HG02763 (cell line): ENCODE measurements around the gene SLC9A4.

Experiments used
- ATAC-seq: cut with Tn5 transposase; IDR thresholded peaks from one replicate; pipeline ENCODE4 v1.9.1; 2021; ENCODE audit warnings: mild to moderate bottlenecking, moderate library complexity; ENCODE audit not compliant: unreplicated experiment

The SLC9A4 gene

DNA sequence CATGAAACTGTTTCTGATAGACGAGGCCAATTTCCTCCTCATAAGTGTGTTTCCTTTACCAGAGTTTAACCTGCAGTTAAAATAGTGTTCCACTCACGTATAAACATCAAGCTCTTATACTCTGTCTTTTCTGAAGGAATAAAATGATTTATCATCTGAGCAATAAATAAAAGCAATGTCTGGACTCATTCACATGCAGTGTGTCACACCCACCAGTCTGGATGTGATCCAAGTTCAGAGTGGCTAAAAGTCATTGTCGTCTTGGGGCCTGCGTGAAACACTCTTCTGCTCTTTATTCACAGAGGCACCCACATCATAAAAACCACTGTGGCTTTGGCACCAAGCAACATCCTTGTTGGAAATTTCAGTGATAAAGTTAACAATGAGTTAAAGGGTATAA lies 19.5 kb upstream of the SLC9A4 start:
- no peak for ATAC-seq

- ATAC-seq = no peak
Measured at GRCh38 chr2:102455061-102455670, 17.9 kb upstream of the SLC9A4 start.

- ATAC-seq = no peak
Measured at GRCh38 chr2:102460467-102460866, 12.6 kb upstream of the SLC9A4 start.

- no peak for ATAC-seq
Measured at GRCh38 chr2:102461188-102461587, 11.8 kb upstream of the SLC9A4 start.

GRCh38 chr2:102463160-102463559 lies 9.9 kb upstream of the SLC9A4 start:
- no peak for ATAC-seq

DNA sequence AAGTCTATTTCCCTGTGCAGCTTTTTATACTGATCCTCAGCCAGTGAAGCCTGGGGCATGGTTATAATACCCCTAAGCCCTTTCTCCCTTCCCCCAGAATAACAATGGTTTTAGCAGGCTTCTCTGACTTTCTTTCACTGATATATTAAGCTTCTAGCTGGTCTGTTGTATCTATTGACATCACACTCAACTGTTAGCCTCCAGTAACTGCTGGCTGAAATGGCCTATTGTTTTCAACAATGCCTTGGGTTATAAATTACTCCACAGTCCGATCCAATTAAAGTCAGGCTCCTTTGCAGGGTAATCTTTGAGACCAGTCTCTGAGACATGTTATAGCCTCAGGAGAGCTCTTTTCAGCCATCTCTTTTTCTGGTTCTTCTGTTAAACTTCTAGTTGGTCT lies 2.9 kb upstream of the SLC9A4 start:
- no peak for ATAC-seq

DNA sequence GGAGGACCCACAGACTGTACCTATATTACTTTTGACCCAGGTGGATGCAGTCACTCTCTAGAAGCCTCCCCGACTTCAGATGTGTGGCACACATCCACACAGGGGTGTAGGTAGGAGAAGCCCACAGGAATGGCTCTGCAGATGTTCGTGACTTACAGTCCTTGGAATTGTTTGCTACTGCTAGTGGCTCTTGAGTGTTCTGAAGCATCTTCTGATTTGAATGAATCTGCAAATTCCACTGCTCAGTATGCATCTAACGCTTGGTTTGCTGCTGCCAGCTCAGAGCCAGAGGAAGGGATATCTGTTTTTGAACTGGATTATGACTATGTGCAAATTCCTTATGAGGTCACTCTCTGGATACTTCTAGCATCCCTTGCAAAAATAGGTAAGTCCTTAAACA lies 605 bp downstream of the SLC9A4 start:
- no peak for ATAC-seq

DNA sequence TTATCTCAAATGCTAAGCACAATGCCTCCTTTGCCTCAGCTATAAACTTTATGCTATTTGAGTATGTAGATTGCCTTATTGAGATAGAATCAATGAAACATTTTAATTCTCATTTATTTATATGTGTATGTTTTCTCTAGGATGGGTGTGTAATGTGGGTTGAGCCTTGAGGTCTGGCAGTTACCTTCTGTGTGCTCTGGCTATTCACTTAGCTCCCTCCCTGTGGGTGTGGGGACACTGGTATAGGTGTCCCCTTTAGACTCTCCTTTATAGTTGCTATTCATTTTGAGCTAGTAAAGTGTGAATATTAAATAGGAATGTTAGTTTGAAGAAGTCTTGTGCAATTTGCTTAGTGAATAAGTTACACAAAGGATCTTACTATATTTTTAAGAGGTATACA lies 1.8 kb downstream of the SLC9A4 start:
- no peak for ATAC-seq

GRCh38 chr2:102478686-102479470 lies 5.9 kb downstream of the SLC9A4 start:
- ATAC-seq = no peak

DNA sequence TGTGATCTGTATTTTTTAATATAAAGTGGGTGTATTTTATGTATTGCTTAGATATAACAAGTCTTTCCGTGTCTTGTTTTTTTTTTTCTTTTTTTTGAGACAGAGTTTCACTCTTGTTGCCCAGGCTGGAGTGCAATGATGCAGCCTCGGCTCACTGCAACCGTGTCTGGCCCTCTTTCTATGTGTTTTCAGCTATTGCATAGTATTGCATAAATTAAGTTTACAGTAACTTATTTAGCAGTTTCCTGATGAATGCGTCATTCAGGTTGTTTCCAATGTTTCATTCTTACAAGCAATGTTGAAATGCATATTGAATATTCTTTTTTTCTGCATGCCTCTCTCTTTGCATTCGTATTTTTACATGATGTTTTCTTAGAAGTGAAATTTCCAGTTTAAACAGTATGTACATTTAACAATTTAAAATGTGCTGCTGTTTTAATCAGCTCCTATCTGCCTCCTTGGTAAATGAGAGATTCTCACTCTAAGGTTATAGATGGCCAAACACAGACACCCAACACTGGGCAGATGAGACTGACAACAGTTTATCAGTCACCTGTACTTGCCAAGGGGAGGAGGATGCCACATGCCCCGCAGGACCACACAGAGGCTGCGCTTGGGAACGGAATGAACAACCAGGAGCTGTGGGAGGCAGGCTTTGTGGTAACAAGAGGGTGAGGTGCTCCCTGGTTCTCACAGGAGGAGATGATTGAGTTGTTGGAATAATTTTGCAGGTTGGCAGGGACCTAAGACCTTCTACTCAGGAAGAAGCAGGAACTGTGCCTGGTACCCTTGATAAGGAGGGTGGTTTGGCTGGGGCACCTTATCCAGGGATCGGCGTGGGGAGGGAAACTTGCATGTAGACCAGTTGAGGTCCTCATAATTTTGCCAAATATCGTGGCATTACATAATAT lies 7.5 kb downstream of the SLC9A4 start:
- ATAC-seq = no peak

DNA sequence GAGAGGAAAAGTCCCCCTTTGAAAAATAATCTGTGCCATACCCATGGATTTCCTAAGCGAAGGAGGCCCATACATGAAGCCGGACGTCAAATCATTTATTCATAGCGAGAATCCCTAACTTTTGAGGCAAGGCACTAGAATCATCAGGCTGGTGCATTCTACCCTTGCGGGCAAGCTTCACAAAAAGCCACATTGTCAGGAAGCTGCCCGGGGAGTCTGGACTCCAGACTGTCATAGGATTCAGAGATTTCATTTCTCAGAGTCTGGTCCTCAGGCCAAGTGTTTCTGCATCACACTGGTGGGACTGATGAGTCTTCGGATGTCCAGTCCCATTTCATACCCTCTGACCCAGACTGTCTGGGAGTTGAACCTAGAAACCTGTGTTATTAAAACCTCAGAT lies 8.9 kb downstream of the SLC9A4 start:
- no peak for ATAC-seq

GRCh38 chr2:102483086-102483485 lies 10.1 kb downstream of the SLC9A4 start:
- ATAC-seq = no peak

DNA sequence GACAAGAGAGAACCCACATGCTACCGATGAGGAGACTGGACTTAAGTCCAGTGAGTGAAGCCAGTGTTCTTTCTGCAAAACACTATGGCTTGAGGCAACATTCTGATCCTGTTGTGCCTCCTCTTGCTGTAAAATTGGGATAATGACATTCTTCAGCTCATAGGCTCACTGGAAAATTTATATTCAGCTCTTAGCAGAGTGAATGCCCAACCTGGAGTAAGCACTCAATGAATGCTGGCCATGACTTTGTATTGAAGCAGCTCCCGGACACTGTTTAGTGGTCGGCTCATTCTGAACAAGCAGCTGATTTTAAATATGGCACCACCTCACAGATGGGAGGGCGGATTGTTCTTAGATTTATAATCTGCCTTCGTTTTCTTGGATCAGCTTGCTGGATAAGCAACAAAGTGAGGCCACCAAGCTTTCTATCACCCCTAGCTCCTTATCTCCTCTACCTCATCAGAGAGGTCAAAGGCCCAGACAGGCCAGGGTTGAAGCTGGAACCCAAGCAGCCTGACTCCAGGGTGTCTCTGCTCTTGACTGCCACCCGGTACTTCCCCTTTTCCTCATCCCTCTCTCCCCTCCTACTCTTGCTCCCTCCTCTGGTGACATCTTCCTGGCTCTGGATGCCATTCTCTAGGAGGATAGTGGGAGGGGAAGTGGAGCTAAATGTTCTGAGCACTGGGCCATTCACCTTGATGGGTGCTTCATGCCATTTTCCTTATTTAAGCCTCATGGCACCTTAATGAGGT lies 11.5 kb downstream of the SLC9A4 start:
- ATAC-seq = no peak

GRCh38 chr2:102485147-102485785 lies 12.2 kb downstream of the SLC9A4 start:
- ATAC-seq = no peak

DNA sequence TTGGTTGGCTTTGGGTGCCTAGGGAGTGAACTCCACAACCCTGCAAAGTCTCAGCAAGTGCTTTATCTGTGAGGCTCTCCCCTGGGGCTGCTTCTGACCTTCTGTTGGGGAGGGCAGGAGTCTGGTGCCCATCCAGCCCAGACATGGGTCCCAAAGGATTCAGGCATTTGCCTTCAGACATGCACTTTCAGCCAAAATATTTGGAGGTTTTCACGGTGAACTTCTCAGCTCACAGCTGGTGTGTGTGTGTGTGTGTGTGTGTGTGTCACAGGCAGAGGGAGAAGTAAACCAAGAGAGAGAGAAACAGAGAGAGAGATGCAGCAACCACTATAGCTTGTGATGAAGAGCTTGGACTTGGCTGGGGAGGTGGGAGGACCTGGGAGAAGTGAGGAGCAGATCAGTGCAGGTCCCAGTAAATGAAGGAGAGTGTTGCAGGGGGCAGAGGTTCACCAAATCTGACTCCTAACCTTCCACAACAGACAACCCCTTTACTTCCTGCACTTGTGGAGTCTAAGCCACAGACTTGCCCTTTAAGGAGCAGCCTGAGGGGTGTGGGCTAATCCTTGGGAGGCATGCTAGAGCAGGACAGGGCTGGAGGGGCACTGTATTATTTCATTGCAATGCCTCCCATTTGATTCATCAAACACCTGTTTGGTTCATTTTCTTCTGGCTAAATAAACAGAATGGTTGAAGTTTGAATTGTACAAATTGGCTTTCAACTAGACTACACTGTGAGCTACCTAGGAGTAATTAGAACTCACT lies 14.1 kb downstream of the SLC9A4 start:
- no peak for ATAC-seq

GRCh38 chr2:102487761-102488462 lies 14.9 kb downstream of the SLC9A4 start:
- no peak for ATAC-seq

GRCh38 chr2:102489646-102490045 lies 16.6 kb downstream of the SLC9A4 start:
- ATAC-seq = no peak

DNA sequence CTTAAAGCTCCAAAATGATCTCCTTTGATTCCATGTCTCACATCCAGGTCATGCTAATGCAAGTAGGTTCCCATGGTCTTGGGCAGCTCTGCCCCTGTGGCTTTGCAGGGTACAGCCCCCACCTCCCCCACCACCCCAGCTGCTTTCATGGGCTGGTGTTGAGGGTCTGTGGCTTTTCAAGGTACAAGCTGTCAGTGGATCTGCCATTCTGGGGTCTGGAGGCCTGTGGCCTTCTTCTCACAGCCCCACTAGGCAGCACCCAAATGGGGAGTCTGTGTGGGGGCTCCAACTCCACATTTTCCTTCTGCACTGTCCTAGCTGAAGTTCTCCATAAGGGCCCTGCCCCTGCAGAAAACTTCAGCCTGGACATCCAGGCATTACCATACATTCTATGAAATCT lies 19.0 kb downstream of the SLC9A4 start:
- no peak for ATAC-seq

DNA sequence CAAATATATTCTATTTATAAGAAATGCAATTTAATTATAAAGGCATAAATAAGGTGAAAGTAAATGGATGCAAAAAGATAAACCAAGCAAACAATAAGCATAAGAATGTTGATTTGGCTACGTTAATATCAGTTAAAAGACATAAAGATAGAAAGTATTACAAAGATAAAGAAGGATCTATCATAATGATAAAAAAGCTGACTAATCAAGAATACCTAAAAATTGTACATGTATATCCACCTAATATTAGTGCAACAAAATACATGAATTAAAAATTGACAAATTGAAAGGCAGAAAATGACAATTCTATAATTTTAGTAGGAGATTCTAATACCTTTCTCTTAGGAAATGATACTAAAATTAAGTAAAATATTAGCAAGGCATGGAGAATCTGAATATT lies 21.5 kb downstream of the SLC9A4 start:
- ATAC-seq = no peak
